ENCODE data around the gene MVP. TPM values are rescaled to one million over a fixed set of nuclear protein-coding genes. Genes with fewer than 3 reads are reported as not detected.
"Not testable (repeated sequence)": the region's sequence is repeated elsewhere in the genome, so short reads cannot be mapped to it uniquely, and the experiment has no call there.

Gene MVP
- total RNA-seq, 1 donor from 2014 or later = 51.5 TPM

- intact Hi-C loops (cut with DNase I) = no loop called here
- DNase-seq (ENCODE audit: missing footprints) (no peak), ATAC-seq (no peak)
These were observed 60.8 kb downstream of the MVP start for GRCh38 chr16:29881050-29881449.

GRCh38 chr16:29883987-29884386 is 63.7 kb downstream of the MVP start:
- DNase-seq (ENCODE audit: missing footprints) (no peak), ATAC-seq (no peak)

GRCh38 chr16:29889372-29889771 is 69.1 kb downstream of the MVP start:
- ATAC-seq; intact Hi-C loops (cut with DNase I); DNase-seq (ENCODE audit: missing footprints): not testable (repeated sequence)

More at GRCh38 chr16:29883987-29884386, 63.7 kb downstream of the MVP start:
- intact Hi-C loops (cut with DNase I) = no loop called here

GRCh38 chr16:29891525-29892457 is 71.5 kb downstream of the MVP start:
- ATAC-seq (peak; percentile 56), DNase-seq (ENCODE audit: missing footprints) (no peak)
- intact Hi-C loops (cut with DNase I) = no loop called here

- no peak for ATAC-seq
- DNase-seq (ENCODE audit: missing footprints) = no peak
- intact Hi-C loops (cut with DNase I) = no loop called here
These were observed 72.2 kb downstream of the MVP start for GRCh38 chr16:29892458-29892813.

GRCh38 chr16:29893553-29893952 is 73.3 kb downstream of the MVP start:
- no peak for ATAC-seq
- intact Hi-C loops (cut with DNase I) = no loop called here
- DNase-seq (ENCODE audit: missing footprints) = no peak

GRCh38 chr16:29894352-29894751 is 74.1 kb downstream of the MVP start:
- ATAC-seq (no peak), DNase-seq (ENCODE audit: missing footprints) (no peak)
- intact Hi-C loops (cut with DNase I) = no loop called here

- no peak for ATAC-seq
- intact Hi-C loops (cut with DNase I) = no loop called here
- no peak for DNase-seq (ENCODE audit: missing footprints)
These were observed 76.6 kb downstream of the MVP start for GRCh38 chr16:29896841-29897240.

GRCh38 chr16:29897333-29897732 is 77.1 kb downstream of the MVP start:
- intact Hi-C loops (cut with DNase I) = no loop called here
- ATAC-seq (no peak), DNase-seq (ENCODE audit: missing footprints) (no peak)

Other genes starting within 250 kb of the MVP start
- 1.3 TPM for gene SPN, start 157.2 kb upstream of the MVP start, total RNA-seq
- 29.2 TPM for gene QPRT, start 141.3 kb upstream of the MVP start, total RNA-seq
- gene C16orf54, start 74.5 kb upstream of the MVP start, total RNA-seq = 0.73 TPM
- gene ZG16, start 42.2 kb upstream of the MVP start, total RNA-seq = not detected
- gene KIF22, start 29.7 kb upstream of the MVP start, total RNA-seq = 53.3 TPM
- 92.0 TPM for gene MAZ, start 13.9 kb upstream of the MVP start, total RNA-seq
- gene PRRT2, start 8.3 kb upstream of the MVP start, total RNA-seq = 3.2 TPM
- 15.6 TPM for gene PAGR1, start 4.3 kb upstream of the MVP start, total RNA-seq
- gene CDIPT, start 42.8 kb downstream of the MVP start, total RNA-seq = 65.8 TPM
- 0.43 TPM for gene SEZ6L2, start 79.1 kb downstream of the MVP start, total RNA-seq
- 0.19 TPM for gene ASPHD1, start 80.0 kb downstream of the MVP start, total RNA-seq
- 8.0 TPM for gene KCTD13, start 105.8 kb downstream of the MVP start, total RNA-seq
- gene TMEM219, start 141.6 kb downstream of the MVP start, total RNA-seq = 74.4 TPM
- gene TAOK2, start 153.4 kb downstream of the MVP start, total RNA-seq = 32.7 TPM
- gene HIRIP3, start 175.2 kb downstream of the MVP start, total RNA-seq = 20.2 TPM
- gene INO80E, start 175.8 kb downstream of the MVP start, total RNA-seq = 32.4 TPM
- gene DOC2A, start 190.6 kb downstream of the MVP start, total RNA-seq = 0.35 TPM
- gene C16orf92, start 202.7 kb downstream of the MVP start, total RNA-seq = not detected
- gene TLCD3B, start 210.8 kb downstream of the MVP start, total RNA-seq = not detected
- 4,126 TPM for gene ALDOA, start 245.3 kb downstream of the MVP start, total RNA-seq